Measurements from ENCODE around the gene ENTHD1. TPM values are rescaled to one million over a fixed set of nuclear protein-coding genes. Genes with fewer than 3 reads are reported as not detected.

Gene ENTHD1
- total RNA-seq, 4 donors from 2014 or later = 0.42 to 3.3 (median 1.8) TPM

GRCh38 chr22:39718921-39719475 is 174.6 kb downstream of the ENTHD1 start:
- no peak for DNase-seq (ENCODE audit: low spot score in 2 of 2)
- H3K4me3 ChIP-seq = no peak overlapping the region
- WGBS, 2 donors = 91 to 93% methylated on average over 8 of the region's 8 CpGs

GRCh38 chr22:39718206-39718605 is 175.4 kb downstream of the ENTHD1 start:
- Histone ChIP-seq H3K27ac (no peak overlapping the region), H3K4me1 (peaks cover 0 to 6% (median 0%) of the 10 kb centered on the region in 4 donors), H3K4me3 (no peak overlapping the region), H3K27me3 (no peaks in the 10 kb centered on the region), H3K36me3 (no peaks in the 10 kb centered on the region), H3K9me3 (no peaks in the 10 kb centered on the region)
- WGBS, 2 donors = 79 to 83% methylated on average over 7 of the region's 7 CpGs
- DNase-seq (ENCODE audit: low spot score in 2 of 2) = no peak
- TF ChIP-seq POLR2A (IDR thresholded peaks at IDR 0.05) (no peak), EP300 (IDR thresholded peaks at IDR 0.05) (no peak), CTCF (IDR thresholded peaks at IDR 0.05) (no peak)

More at GRCh38 chr22:39718921-39719475, 174.6 kb downstream of the ENTHD1 start:
- H3K9me3 ChIP-seq = no peaks in the 10 kb centered on the region
- no peak overlapping the region for H3K27ac ChIP-seq
- H3K4me1 ChIP-seq = peaks cover 0 to 6% (median 0%) of the 10 kb centered on the region in 4 donors
- no peak for TF ChIP-seq POLR2A (IDR thresholded peaks at IDR 0.05)
- TF ChIP-seq EP300 (IDR thresholded peaks at IDR 0.05) = no peak
- no peak for TF ChIP-seq CTCF (IDR thresholded peaks at IDR 0.05)
- no peaks in the 10 kb centered on the region for H3K27me3 ChIP-seq
- no peaks in the 10 kb centered on the region for H3K36me3 ChIP-seq

- DNase-seq (ENCODE audit: low spot score in 2 of 2) = no peak
- H3K27me3 ChIP-seq = no peaks in the 10 kb centered on the region
- peaks cover 0 to 6% (median 0%) of the 10 kb centered on the region in 4 donors for H3K4me1 ChIP-seq
- no peaks in the 10 kb centered on the region for H3K9me3 ChIP-seq
- H3K27ac ChIP-seq = no peak overlapping the region
- no peak overlapping the region for H3K4me3 ChIP-seq
- 37 to 39% methylated on average over 8 of the region's 8 CpGs for WGBS, 2 donors
- H3K36me3 ChIP-seq = no peaks in the 10 kb centered on the region
- TF ChIP-seq EP300 (IDR thresholded peaks at IDR 0.05) = no peak
- TF ChIP-seq CTCF (IDR thresholded peaks at IDR 0.05) = no peak
- no peak for TF ChIP-seq POLR2A (IDR thresholded peaks at IDR 0.05)
Observed at GRCh38 chr22:39717099-39717498, 176.5 kb downstream of the ENTHD1 start.

GRCh38 chr22:39716534-39716933 is 177.0 kb downstream of the ENTHD1 start:
- no peak for DNase-seq (ENCODE audit: low spot score in 2 of 2)
- H3K9me3 ChIP-seq = no peaks in the 10 kb centered on the region
- no peak overlapping the region for H3K27ac ChIP-seq
- TF ChIP-seq POLR2A (IDR thresholded peaks at IDR 0.05) = no peak
- no peak for TF ChIP-seq EP300 (IDR thresholded peaks at IDR 0.05)
- no peak for TF ChIP-seq CTCF (IDR thresholded peaks at IDR 0.05)
- peaks cover 0 to 6% (median 0%) of the 10 kb centered on the region in 4 donors for H3K4me1 ChIP-seq
- peaks cover 0 to 3% of the 10 kb centered on the region in 2 donors for H3K27me3 ChIP-seq
- WGBS, 2 donors = 51 to 63% methylated on average over 8 to 10 of the region's 10 CpGs
- no peaks in the 10 kb centered on the region for H3K36me3 ChIP-seq
- H3K4me3 ChIP-seq = no peak overlapping the region

- WGBS, 2 donors = 80 to 81% methylated on average over 24 to 25 of the region's 25 CpGs
- no peak overlapping the region for H3K4me3 ChIP-seq
Observed at GRCh38 chr22:39715778-39716495, 177.6 kb downstream of the ENTHD1 start.

More at GRCh38 chr22:39715778-39716495, 177.6 kb downstream of the ENTHD1 start:
- TF ChIP-seq POLR2A (IDR thresholded peaks at IDR 0.05) = no peak
- no peak for TF ChIP-seq CTCF (IDR thresholded peaks at IDR 0.05)
- TF ChIP-seq EP300 (IDR thresholded peaks at IDR 0.05) = no peak
- Histone ChIP-seq H3K9me3 (no peaks in the 10 kb centered on the region), H3K27ac (no peak overlapping the region), H3K4me1 (no peaks in the 10 kb centered on the region), H3K27me3 (peaks cover 0 to 4% of the 10 kb centered on the region in 2 donors), H3K36me3 (no peaks in the 10 kb centered on the region)
- no peak for DNase-seq (ENCODE audit: low spot score in 2 of 2)

All from tibial nerve (tissue), 4 donors.